Thyroid gland (tissue), 4 donors: ENCODE data around the gene CACNG5.

Experiments
- POLR2A ChIP-seq, 2 donors: fragments of 450-650 bp; IDR thresholded peaks; one replicate each; pipeline ENCODE4 v1.6.1; 2017; ENCODE audit warnings: antibody characterized with exemption in 2 of 2, mild to moderate bottlenecking in 2 of 2, moderate library complexity in 1 of 2
- TF ChIP-seq, protein P1 (sequence below), 6 experiments: fragments of 200-600 bp in 3 of 6; fragments of 450-650 bp in 3 of 6; sonication (generic) in 3 of 6; IDR thresholded peaks; one replicate each; pipeline ENCODE4 v1.5.1; 2016 to 2019; ENCODE audit warnings: antibody characterized with exemption in 6 of 6, mild to moderate bottlenecking in 2 of 6, inconsistent platforms in 1 of 6, moderate library complexity in 1 of 6

- no peak for TF ChIP-seq POLR2A (IDR thresholded peaks at IDR 0.05)
- TF ChIP-seq, protein P1, sequence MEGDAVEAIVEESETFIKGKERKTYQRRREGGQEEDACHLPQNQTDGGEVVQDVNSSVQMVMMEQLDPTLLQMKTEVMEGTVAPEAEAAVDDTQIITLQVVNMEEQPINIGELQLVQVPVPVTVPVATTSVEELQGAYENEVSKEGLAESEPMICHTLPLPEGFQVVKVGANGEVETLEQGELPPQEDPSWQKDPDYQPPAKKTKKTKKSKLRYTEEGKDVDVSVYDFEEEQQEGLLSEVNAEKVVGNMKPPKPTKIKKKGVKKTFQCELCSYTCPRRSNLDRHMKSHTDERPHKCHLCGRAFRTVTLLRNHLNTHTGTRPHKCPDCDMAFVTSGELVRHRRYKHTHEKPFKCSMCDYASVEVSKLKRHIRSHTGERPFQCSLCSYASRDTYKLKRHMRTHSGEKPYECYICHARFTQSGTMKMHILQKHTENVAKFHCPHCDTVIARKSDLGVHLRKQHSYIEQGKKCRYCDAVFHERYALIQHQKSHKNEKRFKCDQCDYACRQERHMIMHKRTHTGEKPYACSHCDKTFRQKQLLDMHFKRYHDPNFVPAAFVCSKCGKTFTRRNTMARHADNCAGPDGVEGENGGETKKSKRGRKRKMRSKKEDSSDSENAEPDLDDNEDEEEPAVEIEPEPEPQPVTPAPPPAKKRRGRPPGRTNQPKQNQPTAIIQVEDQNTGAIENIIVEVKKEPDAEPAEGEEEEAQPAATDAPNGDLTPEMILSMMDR (IDR thresholded peaks at IDR 0.05) = no peak
Observed at GRCh38 chr17:66885417-66885816, 50.5 kb downstream of the CACNG5 start.
